Measurements from ENCODE around the gene DYRK2. TPM values are rescaled to one million over a fixed set of nuclear protein-coding genes. Genes with fewer than 3 reads are reported as not detected.
A peak's percentile ranks its signal among the peaks of the same experiment; 100 is the strongest.

The DYRK2 gene
- total RNA-seq, 3 donors from 2014 or later (not counting 1 experiment from before 2014, with no cell fraction given) = 88.1 to 108 (median 108) TPM

DNA sequence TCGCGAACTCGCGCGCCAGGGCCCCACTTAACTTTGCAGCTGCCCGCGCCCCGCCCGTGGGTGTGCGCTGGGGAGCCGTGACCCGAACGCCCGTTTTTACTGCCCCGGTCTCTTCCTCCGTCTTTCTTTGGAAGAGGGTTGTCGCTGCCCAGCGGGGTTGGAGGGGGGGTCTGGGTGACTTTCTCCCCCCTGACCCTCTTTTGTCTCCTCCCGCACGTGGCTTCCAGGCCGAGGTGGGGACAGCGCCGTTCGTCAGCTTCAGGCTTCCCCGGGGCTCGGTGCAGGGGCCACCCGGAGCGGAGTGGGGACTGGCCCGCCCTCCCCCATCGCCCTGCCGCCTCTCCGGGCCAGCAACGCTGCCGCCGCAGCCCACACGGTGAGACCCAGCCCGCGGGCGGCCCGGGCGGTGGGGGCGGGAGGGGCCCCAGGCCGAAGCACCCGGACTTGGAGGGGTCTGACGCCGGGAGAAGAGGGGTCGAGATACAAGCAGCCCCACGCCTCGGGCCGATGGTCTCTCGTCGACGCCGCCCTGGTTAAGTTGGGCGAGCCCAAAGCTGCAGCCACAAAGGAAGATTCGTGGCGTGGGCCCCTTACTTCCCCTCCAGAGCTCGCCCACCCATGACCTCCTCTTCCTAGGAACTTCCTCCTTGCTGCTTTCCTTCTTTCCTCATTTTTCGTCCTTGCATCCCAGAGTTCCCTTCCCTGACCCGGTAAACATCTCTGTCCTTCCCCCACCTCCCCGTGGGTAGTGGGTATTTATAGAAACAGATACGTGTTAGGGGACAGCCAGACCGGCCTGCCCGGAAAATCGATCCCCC, 1.2 kb downstream of the DYRK2 start:
- Histone ChIP-seq H3K9me3 (ENCODE audit: control insufficient read depth, insufficient read depth, low read length) (no peaks in the 10 kb centered on the region), H3K36me3 (ENCODE audit: control insufficient read depth, insufficient read depth, low read length) (peaks cover 14% of the 10 kb centered on the region), H3K4me3 (ENCODE audit: low read length) (peak overlapping the region; percentile 94), H3K27ac (ENCODE audit: low read length) (peak overlapping the region; percentile 70), H3K4me1 (ENCODE audit: control insufficient read depth, insufficient read depth, low read length) (peaks cover 43% of the 10 kb centered on the region), H3K27me3 (ENCODE audit: control insufficient read depth, insufficient read depth, low read length) (no peaks in the 10 kb centered on the region)
- Mint-ChIP-seq H3K27ac (peak overlapping the region; percentile 90 to 91), H3K36me3 (no peaks in the 10 kb centered on the region), H3K4me3 (peak overlapping the region; percentile 99), H3K27me3 (ENCODE audit: low read depth in 2 of 2) (no peaks in the 10 kb centered on the region), H3K4me1 (peaks cover 45 to 54% of the 10 kb centered on the region in 2 donors), H3K9me3 (no peaks in the 10 kb centered on the region)
- DNase-seq (peak; percentile 48 to 58), ATAC-seq (peak; percentile 26 to 28 (median 27))
- TF ChIP-seq CTCF (IDR thresholded peaks at IDR 0.05) = no peak
- intact Hi-C loops (cut with micrococcal nuclease) = loop anchor here (2.0 to 5.0 kb wide), 4 partner anchors 17 to 381 kb away; partner anchors contain the start of gene CAND1
- WGBS (ENCODE audit: insufficient coverage) = under 1% methylated on average over 61 of the region's 65 CpGs

GRCh38 chr12:67650388-67651131, 2.0 kb downstream of the DYRK2 start:
- peaks cover 53 to 62% of the 10 kb centered on the region in 2 donors for H3K4me1 Mint-ChIP-seq
- Histone ChIP-seq H3K36me3 (ENCODE audit: control insufficient read depth, insufficient read depth, low read length) (peaks cover 18% of the 10 kb centered on the region), H3K27me3 (ENCODE audit: control insufficient read depth, insufficient read depth, low read length) (no peaks in the 10 kb centered on the region), H3K9me3 (ENCODE audit: control insufficient read depth, insufficient read depth, low read length) (no peaks in the 10 kb centered on the region), H3K27ac (ENCODE audit: low read length) (peak overlapping the region; percentile 44), H3K4me1 (ENCODE audit: control insufficient read depth, insufficient read depth, low read length) (peaks cover 44% of the 10 kb centered on the region), H3K4me3 (ENCODE audit: low read length) (peak overlapping the region; percentile 94)
- H3K27ac Mint-ChIP-seq = peak overlapping the region; percentile 90 to 91
- WGBS (ENCODE audit: insufficient coverage) = 23% methylated on average over 10 of the region's 11 CpGs
- no peaks in the 10 kb centered on the region for H3K27me3 Mint-ChIP-seq (ENCODE audit: low read depth in 2 of 2)
- intact Hi-C loops (cut with micrococcal nuclease) = loop anchor here (2.0 to 5.0 kb wide), 2 partner anchors 16 to 47 kb away; no protein-coding TSS in a partner anchor
- H3K36me3 Mint-ChIP-seq = no peaks in the 10 kb centered on the region
- ATAC-seq = no peak
- H3K4me3 Mint-ChIP-seq = peak overlapping the region; percentile 99
- peak in 1 of 2 donors; percentile 45 for DNase-seq
- no peaks in the 10 kb centered on the region for H3K9me3 Mint-ChIP-seq
- TF ChIP-seq CTCF (IDR thresholded peaks at IDR 0.05) = no peak

GRCh38 chr12:67651132-67651695, 2.7 kb downstream of the DYRK2 start:
- 6% methylated on average over 3 of the region's 5 CpGs for WGBS (ENCODE audit: insufficient coverage)
- no peaks in the 10 kb centered on the region for H3K9me3 ChIP-seq (ENCODE audit: control insufficient read depth, insufficient read depth, low read length)
- Mint-ChIP-seq H3K36me3 (no peaks in the 10 kb centered on the region), H3K9me3 (no peaks in the 10 kb centered on the region), H3K27ac (peak overlapping the region; percentile 90 to 91), H3K27me3 (ENCODE audit: low read depth in 2 of 2) (no peaks in the 10 kb centered on the region), H3K4me1 (peaks cover 60 to 69% of the 10 kb centered on the region in 2 donors), H3K4me3 (peak overlapping the region; percentile 99)
- intact Hi-C loops (cut with micrococcal nuclease) = loop anchor here (2.0 to 5.0 kb wide), 2 partner anchors 16 to 46 kb away; no protein-coding TSS in a partner anchor
- ATAC-seq (peak in 2 of 3 donors; percentile 14 to 31), DNase-seq (peak in 1 of 2 donors; percentile 73)
- peak overlapping the region; percentile 44 for H3K27ac ChIP-seq (ENCODE audit: low read length)
- H3K4me3 ChIP-seq (ENCODE audit: low read length) = peak overlapping the region; percentile 94
- peaks cover 50% of the 10 kb centered on the region for H3K4me1 ChIP-seq (ENCODE audit: control insufficient read depth, insufficient read depth, low read length)
- H3K36me3 ChIP-seq (ENCODE audit: control insufficient read depth, insufficient read depth, low read length) = peaks cover 21% of the 10 kb centered on the region
- no peak for TF ChIP-seq CTCF (IDR thresholded peaks at IDR 0.05)
- no peaks in the 10 kb centered on the region for H3K27me3 ChIP-seq (ENCODE audit: control insufficient read depth, insufficient read depth, low read length)
